ENCODE measurements around the gene ENDOU. TPM values are rescaled to one million over a fixed set of nuclear protein-coding genes. Genes with fewer than 3 reads are reported as not detected.

The ENDOU gene, protein sequence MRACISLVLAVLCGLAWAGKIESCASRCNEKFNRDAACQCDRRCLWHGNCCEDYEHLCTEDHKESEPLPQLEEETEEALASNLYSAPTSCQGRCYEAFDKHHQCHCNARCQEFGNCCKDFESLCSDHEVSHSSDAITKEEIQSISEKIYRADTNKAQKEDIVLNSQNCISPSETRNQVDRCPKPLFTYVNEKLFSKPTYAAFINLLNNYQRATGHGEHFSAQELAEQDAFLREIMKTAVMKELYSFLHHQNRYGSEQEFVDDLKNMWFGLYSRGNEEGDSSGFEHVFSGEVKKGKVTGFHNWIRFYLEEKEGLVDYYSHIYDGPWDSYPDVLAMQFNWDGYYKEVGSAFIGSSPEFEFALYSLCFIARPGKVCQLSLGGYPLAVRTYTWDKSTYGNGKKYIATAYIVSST
- total RNA-seq, result not detected in 2 replicates
- polyA plus RNA-seq, result not detected in 2 replicates
- polyA plus RNA-seq (2011; cell fraction: cytosol; rRNA removed), result 0.04 TPM in 1 of 2 replicates, not detected in the other
- 0.32 and 0.48 TPM in 2 replicates for polyA plus RNA-seq (2011; cell fraction: nucleus; rRNA removed)
- 0.07 TPM in 1 of 2 replicates, not detected in the other for polyA plus RNA-seq (2012)
- not detected in 2 replicates for polyA minus RNA-seq
- polyA minus RNA-seq (2011; cell fraction: cytosol; rRNA and poly(A)+ RNA removed), result not detected
- not detected in 2 replicates for polyA minus RNA-seq (2011; cell fraction: nucleus; rRNA and poly(A)+ RNA removed)
- percentile 17 among the genes with signal in this experiment for Bru-seq, nascent RNA
- percentile 53 among the genes with signal in this experiment for BruChase-seq, experiment 1, labeled RNA remaining after a 6-hour chase
- BruChase-seq, experiment 2, labeled RNA remaining after a 2-hour chase, result percentile 24 among the genes with signal in this experiment
- long read RNA-seq, result 0 reads

DNA sequence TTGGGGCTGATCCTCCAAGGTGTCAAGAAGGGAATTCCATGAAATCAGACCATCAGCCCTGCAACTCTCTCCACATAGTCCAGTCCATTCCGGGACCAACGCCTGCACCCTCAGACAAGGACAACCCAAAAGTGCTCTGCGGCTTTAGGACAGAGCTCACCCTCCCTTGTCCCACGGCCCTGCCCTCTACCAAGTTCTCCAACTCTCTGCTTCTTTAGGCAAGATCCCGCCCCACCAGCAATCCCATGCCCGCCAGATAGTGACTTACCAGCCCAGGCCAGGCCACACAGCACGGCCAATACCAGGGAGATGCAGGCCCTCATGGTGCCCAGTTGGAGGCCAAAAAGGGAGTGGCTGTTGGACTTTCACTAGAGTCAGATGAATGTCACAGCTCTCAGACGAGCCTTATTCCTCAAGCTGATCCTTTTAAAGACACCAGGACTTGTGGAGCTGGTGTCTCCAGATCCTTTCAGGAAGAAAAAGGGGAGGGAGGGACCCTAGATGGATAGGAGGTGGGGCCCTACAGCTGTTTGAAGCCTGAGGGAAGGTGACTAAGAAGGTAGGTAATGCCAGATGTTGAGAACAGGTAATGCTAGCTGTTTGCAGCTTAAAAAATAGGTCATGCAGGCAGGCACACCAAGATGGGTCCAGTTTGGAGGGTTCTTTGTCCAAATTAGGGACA is at the start of gene ENDOU:
ENDOU (minus strand) TSS at position 400 of the 682 bp plus-strand sequence; CDS start at position 323, 77 bp downstream.
- Histone ChIP-seq H3K27ac (ENCODE audit: insufficient read depth, low read depth, low read length) (no peak within 1 kb of the TSS), H3K9me3 (replicated peaks; ENCODE audit: control insufficient read depth, insufficient read depth, low read length) (no peaks in the 10 kb centered on the region), H3K4me2 (ENCODE audit: insufficient read depth, low read length) (no peak within 1 kb of the TSS), H2AFZ (ENCODE audit: low read depth, low read length) (no peak within 1 kb of the TSS), H3K79me2 (ENCODE audit: control insufficient read depth, insufficient read depth, low read length) (no peaks in the 10 kb centered on the region), H3K4me1 (ENCODE audit: control insufficient read depth, extremely low read depth, insufficient read depth, low read length) (no peaks in the 10 kb centered on the region), H3K4me3 (replicated peaks in 1 of 3; ENCODE audit: insufficient read depth in 1 of 3, low read depth in 1 of 3, low read length in 3 of 3) (no peak within 1 kb of the TSS), H3K36me3 (ENCODE audit: control insufficient read depth in 2 of 2, extremely low read depth in 1 of 2, insufficient read depth in 2 of 2, low read length in 2 of 2) (no peaks in the 10 kb centered on the region), H4K20me1 (replicated peaks; ENCODE audit: control insufficient read depth, extremely low read depth, insufficient read depth, low read length) (no peaks in the 10 kb centered on the region), H3K9me1 (replicated peaks; ENCODE audit: control insufficient read depth, extremely low read depth, insufficient read depth, low read length) (no peaks in the 10 kb centered on the region), H3K27me3 (ENCODE audit: control insufficient read depth in 2 of 2, insufficient read depth in 2 of 2, low read length in 2 of 2) (no peaks in the 10 kb centered on the region), H3K9ac (replicated peaks; ENCODE audit: extremely low read depth, insufficient read depth, low read length) (no peak within 1 kb of the TSS)
- no peak for DNase-seq (ENCODE audit: low read depth, low spot score)
- TF ChIP-seq FOS (IDR thresholded peaks at IDR 0.05; ENCODE audit: borderline replicate concordance, insufficient read depth, low read length), result no peak
- no peak for TF ChIP-seq MYC (IDR thresholded peaks at IDR 0.05; ENCODE audit: low read depth, low read length)
- TF ChIP-seq GATA2 (IDR thresholded peaks at IDR 0.05; ENCODE audit: insufficient read depth, insufficient read length, low read depth, low read length), result no peak
- ChIA-PET POLR2A (no interaction called here), CTCF (interaction anchor here (0.8 to 3.4 kb wide), 4 partner anchors 10 to 114 kb away, joined by 4 to 15 read pairs (median 6); no protein-coding TSS in a partner anchor)
- intact Hi-C loops (cut with micrococcal nuclease) (no loop called here), dilution Hi-C loops (cut with MboI; ENCODE audit: extremely low pct_ligation_motif_present, low sequenced_read_pairs) (no loop called here)
- FAIRE-seq, result no peak
- no TSS peak for BruUV-seq (replicated peaks)

DNA sequence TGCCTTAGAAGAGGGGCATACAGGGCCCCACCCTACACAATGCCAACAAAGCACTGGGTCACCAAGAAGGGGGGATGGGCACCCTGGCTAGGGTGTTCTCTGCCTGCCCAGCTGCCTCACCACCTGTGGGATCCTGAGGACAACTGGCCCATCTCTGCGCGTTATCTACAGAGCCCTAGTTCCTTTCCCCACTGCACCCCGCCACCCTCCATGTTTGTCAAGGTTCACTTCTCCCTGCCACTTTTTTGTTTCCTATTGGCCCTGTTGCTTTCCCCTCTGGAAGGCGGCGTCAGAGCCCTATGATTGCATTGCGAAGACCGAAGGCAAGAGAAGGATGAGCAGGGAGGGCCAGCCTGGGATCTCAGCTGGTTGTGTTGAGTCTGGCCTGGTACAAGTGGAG is 49.4 kb upstream of the ENDOU start:
- Histone ChIP-seq H3K4me1 (ENCODE audit: control insufficient read depth, extremely low read depth, insufficient read depth, low read length) (peaks cover 31% of the 10 kb centered on the region), H3K36me3 (ENCODE audit: control insufficient read depth in 2 of 2, extremely low read depth in 1 of 2, insufficient read depth in 2 of 2, low read length in 2 of 2) (no peaks in the 10 kb centered on the region), H3K4me2 (ENCODE audit: insufficient read depth, low read length) (no peak overlapping the region), H3K4me3 (replicated peaks in 1 of 3; ENCODE audit: insufficient read depth in 1 of 3, low read depth in 1 of 3, low read length in 3 of 3) (no peak overlapping the region), H3K79me2 (ENCODE audit: control insufficient read depth, insufficient read depth, low read length) (no peaks in the 10 kb centered on the region), H3K9me3 (replicated peaks; ENCODE audit: control insufficient read depth, insufficient read depth, low read length) (no peaks in the 10 kb centered on the region), H4K20me1 (replicated peaks; ENCODE audit: control insufficient read depth, extremely low read depth, insufficient read depth, low read length) (no peaks in the 10 kb centered on the region), H3K9ac (replicated peaks; ENCODE audit: extremely low read depth, insufficient read depth, low read length) (no peak overlapping the region), H3K9me1 (replicated peaks; ENCODE audit: control insufficient read depth, extremely low read depth, insufficient read depth, low read length) (no peaks in the 10 kb centered on the region), H3K27ac (ENCODE audit: insufficient read depth, low read depth, low read length) (no peak overlapping the region), H3K27me3 (ENCODE audit: control insufficient read depth in 2 of 2, insufficient read depth in 2 of 2, low read length in 2 of 2) (no peaks in the 10 kb centered on the region), H2AFZ (ENCODE audit: low read depth, low read length) (no peak overlapping the region)
- dilution Hi-C loops (cut with MboI; ENCODE audit: extremely low pct_ligation_motif_present, low sequenced_read_pairs), result no loop called here
- TF ChIP-seq POLR2AphosphoS5 (IDR thresholded peaks at IDR 0.05; ENCODE audit: insufficient read depth, low read depth, low read length), result no peak
- no peak for TF ChIP-seq MYC (IDR thresholded peaks at IDR 0.05; ENCODE audit: low read depth, low read length)
- no peak for TF ChIP-seq EZH2 (IDR thresholded peaks at IDR 0.05; ENCODE audit: borderline replicate concordance, low read depth, low read length, severe bottlenecking)
- TF ChIP-seq POLR2A (IDR thresholded peaks at IDR 0.05; ENCODE audit: low read depth, low read length), result no peak
- TF ChIP-seq, protein P1, sequence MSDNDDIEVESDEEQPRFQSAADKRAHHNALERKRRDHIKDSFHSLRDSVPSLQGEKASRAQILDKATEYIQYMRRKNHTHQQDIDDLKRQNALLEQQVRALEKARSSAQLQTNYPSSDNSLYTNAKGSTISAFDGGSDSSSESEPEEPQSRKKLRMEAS (IDR thresholded peaks at IDR 0.05; ENCODE audit: insufficient read depth, insufficient read length), result no peak
- no peak for TF ChIP-seq JUN (IDR thresholded peaks at IDR 0.05; ENCODE audit: borderline replicate concordance, insufficient read depth, insufficient read length, low read depth)
- TF ChIP-seq, protein P2, sequence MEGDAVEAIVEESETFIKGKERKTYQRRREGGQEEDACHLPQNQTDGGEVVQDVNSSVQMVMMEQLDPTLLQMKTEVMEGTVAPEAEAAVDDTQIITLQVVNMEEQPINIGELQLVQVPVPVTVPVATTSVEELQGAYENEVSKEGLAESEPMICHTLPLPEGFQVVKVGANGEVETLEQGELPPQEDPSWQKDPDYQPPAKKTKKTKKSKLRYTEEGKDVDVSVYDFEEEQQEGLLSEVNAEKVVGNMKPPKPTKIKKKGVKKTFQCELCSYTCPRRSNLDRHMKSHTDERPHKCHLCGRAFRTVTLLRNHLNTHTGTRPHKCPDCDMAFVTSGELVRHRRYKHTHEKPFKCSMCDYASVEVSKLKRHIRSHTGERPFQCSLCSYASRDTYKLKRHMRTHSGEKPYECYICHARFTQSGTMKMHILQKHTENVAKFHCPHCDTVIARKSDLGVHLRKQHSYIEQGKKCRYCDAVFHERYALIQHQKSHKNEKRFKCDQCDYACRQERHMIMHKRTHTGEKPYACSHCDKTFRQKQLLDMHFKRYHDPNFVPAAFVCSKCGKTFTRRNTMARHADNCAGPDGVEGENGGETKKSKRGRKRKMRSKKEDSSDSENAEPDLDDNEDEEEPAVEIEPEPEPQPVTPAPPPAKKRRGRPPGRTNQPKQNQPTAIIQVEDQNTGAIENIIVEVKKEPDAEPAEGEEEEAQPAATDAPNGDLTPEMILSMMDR (IDR thresholded peaks at IDR 0.05; ENCODE audit: extremely low read depth in 1 of 2, insufficient read depth in 1 of 2, low read depth in 1 of 2, low read length in 2 of 2), result no peak
- ChIA-PET CTCF (interaction anchor here (1.0 to 9.3 kb wide), 5 partner anchors 17 to 64 kb away, joined by 3 to 133 read pairs (median 40); partner anchors contain the start of gene RAPGEF3), POLR2A (no interaction called here)
- DNase-seq (ENCODE audit: low read depth, low spot score), result no peak
- no TSS peak for BruUV-seq (replicated peaks)
- intact Hi-C loops (cut with micrococcal nuclease), result no loop called here
- FAIRE-seq, result no peak

Data from endothelial cell of umbilical vein (primary cell).